HG03432 (cell line): ENCODE results near the gene NDUFS4.
"Not testable (repeated sequence)": the region's sequence is repeated elsewhere in the genome, so short reads cannot be mapped to it uniquely, and the experiment has no call there.

Experiments used
- ATAC-seq: cut with Tn5 transposase; IDR thresholded peaks from one replicate; pipeline ENCODE4 v1.9.1; 2021; ENCODE audit warnings: mild to moderate bottlenecking, moderate library complexity; ENCODE audit not compliant: unreplicated experiment

NDUFS4 gene

DNA sequence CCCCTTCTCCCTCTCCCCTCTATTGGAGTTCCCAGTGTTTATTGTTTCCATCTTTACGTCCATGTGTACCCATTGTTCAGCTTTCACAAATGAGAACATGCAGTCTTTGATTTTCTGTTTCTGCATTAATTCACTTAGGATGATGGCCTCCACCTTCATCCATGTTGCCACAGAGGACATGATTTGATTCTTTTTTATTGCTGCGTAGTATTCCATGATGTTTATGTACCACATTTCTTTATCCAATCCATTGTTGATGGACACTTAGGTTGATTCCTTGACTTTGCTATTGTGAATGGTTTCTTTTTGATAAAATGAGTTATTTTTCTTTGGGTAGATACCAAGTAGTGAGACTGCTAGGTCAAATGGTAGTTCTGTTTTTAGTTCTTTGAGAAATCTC is 88.9 kb downstream of the NDUFS4 start:
- ATAC-seq = no peak

GRCh38 chr5:53660573-53660972 is 100.1 kb downstream of the NDUFS4 start:
- ATAC-seq = not testable (repeated sequence)

GRCh38 chr5:53665313-53665712 is 104.9 kb downstream of the NDUFS4 start:
- ATAC-seq = not testable (repeated sequence)

GRCh38 chr5:53667621-53668020 is 107.2 kb downstream of the NDUFS4 start:
- ATAC-seq = no peak

DNA sequence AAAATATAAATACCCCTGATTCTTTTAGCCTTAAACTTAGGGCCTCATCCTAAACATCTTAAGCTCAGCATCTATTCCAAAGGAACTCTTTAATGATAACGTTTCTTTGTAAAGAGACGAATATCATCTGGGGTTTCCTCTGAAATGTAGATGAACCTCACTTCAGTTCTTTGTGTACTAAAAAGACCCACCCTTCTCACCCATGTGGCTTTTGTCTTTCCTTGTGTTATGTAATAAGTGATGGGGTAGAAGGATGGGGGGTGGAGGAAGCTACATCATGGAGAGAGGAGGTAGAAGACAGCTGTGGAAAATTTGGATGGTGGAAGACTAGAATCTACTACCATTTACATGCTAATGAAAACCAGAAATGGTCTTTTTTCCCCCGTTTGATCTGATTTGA is 111.0 kb downstream of the NDUFS4 start:
- no peak for ATAC-seq

DNA sequence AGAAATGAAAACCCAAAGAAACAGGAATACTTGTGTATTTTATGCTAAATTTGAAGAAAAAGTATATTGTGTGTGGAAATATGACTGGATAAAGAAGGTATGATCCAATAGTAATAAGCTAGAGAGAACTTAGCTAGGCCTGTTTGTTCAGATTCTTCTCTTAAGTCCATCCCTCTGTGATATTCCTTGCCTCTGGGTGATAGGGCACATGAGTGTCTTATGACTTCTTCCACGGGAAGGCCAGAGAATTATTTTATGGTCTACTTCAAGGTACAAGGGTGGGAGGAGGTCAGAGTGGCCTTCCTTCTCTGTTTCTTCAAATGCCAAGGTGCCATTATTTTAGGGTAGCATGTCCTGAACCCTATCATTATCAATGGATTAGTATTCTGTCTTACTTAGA is 113.7 kb downstream of the NDUFS4 start:
- no peak for ATAC-seq

GRCh38 chr5:53677632-53678031 is 117.2 kb downstream of the NDUFS4 start:
- ATAC-seq = no peak

- no peak for ATAC-seq
These were observed 118.7 kb downstream of the NDUFS4 start for GRCh38 chr5:53678981-53679660.

GRCh38 chr5:53681079-53681478 is 120.6 kb downstream of the NDUFS4 start:
- no peak for ATAC-seq

DNA sequence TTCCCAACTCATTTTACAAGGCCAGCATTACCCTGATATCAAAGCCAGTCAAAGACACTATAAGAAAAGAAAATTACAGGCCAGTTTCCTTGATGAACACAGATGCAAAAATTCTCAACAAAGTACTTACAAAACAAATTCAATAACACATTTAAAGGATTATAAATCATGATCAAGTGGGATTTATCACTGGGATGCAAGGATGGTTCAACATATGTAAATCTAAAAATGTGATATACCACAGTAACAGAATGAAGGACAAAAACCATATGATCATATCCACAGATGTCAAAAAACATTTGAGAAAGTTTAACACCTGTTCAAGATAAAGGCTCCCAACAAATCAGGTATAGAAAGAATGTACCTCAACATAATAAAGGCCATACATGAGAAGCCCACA is 130.6 kb downstream of the NDUFS4 start:
- ATAC-seq = no peak

DNA sequence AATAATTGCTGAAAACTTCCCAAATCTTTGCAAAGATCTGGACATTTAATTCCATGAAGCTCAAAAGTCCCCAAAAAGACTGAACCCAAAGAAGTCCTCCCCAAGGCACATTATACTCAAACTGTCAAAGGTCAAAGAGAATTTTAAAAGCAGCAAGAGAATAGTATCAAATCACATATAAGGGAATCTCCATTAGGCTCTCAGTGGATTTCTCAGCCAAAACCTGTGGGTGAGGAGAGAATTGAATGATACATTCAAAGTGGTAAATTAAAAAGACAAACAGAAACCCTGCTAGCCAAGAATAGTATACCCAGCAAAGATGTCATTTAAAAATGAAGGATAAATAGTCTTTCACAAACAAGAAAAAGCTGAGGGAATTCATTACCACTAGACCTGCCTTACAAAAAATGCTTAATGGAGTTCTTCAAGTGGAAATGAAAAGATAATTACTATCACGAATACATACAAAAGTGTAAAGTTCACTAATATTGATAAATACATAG is 134.1 kb downstream of the NDUFS4 start:
- ATAC-seq = no peak

DNA sequence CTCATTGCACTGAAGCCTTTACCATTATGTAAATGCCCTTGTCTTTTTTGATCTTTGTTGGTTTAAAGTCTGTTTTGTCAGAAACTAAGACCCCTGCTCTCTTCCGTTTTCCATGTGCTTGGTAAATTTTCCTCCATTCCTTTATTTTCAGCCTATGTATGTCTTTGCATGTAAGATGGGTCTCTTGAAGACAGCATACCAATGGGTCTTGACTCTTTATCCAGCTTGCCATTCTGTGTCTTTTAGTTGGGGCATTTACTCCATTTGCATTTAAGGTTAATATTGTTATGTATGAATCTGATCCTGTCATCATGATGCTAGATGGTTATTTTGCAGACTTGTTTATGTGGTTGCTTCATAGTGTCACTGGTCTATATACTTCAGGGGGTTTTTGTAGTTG is 150.0 kb downstream of the NDUFS4 start:
- not testable (repeated sequence) for ATAC-seq

DNA sequence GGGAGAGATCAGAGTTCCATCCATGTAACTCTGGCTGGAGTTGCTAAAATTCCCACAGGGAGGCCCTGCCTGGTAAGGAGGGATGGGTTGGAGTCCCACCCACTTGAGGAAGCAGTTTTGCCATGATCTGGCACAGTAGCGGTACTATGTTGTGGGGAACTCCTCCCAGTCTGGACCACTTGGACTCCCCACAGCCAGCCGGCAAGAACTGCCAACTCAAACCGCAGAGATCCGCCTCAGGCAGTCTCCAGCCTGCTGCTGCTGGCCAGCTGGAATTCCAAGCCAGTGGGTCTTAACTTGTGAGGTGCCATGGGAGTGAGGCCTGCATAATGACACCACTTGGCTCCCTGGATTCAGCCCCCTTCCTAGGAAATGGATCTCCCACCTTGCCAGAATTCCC is 151.9 kb downstream of the NDUFS4 start:
- ATAC-seq = no peak

- ATAC-seq = no peak
These were observed 153.7 kb downstream of the NDUFS4 start for GRCh38 chr5:53713978-53714666.

GRCh38 chr5:53714667-53715010 is 154.2 kb downstream of the NDUFS4 start:
- no peak for ATAC-seq

- ATAC-seq = no peak
These were observed 165.7 kb downstream of the NDUFS4 start for GRCh38 chr5:53726121-53726520.

- ATAC-seq = no peak
These were observed 170.5 kb downstream of the NDUFS4 start for GRCh38 chr5:53730943-53731342.
